ENCODE measurements around the gene AGPAT2.

Gene AGPAT2

GRCh38 chr9:136700304-136700703 is 13.0 kb upstream of the AGPAT2 start:
- no peak for DNase-seq

- no peak for DNase-seq
These were observed 11.5 kb upstream of the AGPAT2 start for GRCh38 chr9:136698635-136699246.

DNA sequence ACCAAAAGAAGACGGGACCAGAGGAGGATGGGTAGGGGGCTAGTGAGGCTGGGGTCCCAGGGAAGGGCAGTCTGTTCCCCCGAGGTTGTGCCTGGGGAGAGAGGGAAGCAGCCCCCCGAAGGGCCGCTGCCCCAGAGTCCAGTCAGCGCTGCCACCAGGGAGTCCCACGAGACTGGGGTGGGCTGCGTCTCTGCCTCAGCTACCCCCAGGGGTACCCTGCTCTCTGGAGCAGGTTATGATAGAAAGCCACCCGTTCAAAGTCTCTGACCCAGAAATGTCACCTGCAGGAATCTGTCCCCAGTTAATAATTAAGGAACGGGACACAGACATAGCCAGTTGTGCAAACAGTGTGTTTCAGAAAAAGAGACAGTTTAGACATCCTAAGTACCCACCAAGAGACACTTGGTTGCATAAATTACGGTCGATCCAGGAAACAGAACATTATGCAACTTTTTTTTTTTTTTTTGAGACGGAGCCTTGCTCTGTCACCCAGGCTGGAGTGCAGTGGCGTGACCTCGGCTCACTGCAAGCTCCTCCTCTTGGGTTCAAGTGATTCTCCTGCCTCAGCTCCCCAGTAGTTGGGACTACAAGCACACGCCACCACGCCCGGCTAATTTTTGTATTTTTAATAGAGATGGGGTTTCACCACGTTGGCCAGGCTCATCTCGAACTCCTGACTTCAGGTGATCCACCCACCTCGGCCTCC is 10.7 kb upstream of the AGPAT2 start:
- no peak for DNase-seq

GRCh38 chr9:136697146-136697820 is 10.0 kb upstream of the AGPAT2 start:
- DNase-seq: no peak

DNA sequence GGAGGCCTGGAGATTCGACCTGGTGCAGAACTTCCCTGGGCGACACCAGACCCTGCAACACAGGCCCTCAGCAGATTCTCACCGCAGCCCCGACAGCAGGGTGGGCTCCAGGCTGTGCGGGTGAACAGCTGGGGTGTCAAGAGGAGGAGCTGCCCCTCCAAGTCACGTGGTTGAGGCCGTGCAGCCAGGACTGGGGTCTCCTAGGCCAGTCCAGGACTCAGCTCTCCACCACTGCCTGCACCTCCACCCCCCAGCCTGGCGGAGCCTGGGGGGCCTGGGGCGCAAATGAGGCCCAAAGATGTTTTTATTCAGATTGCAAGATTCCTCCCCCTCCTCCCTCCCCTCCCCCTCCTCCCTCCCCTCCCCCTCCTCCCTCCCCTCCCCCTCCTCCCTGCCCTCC is 9.2 kb upstream of the AGPAT2 start:
- DNase-seq: no peak

- DNase-seq: no peak
These were observed 8.7 kb upstream of the AGPAT2 start for GRCh38 chr9:136695955-136696354.

DNA sequence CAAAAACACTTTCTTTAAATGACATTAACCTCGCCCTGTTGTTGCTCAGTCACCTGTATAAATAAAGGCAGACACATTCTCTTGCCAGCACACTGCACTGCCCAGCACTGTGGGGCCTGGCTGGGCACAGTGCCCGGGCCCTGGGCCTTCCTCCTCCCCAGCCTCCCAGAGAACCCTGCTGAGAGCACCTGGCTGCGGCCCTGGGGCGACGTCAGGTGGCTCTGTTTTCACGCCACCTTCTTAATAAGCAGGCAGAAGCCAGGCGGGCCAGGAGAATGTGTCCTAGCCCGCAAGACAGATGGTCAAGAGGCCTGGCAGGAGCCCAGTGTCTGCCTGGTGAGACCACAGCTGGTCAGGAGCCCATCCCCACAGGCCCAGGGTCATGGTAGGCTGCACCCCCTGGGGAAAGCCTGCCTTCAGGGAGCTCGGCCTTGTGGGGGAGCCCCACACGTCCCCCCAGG is 8.2 kb upstream of the AGPAT2 start:
- DNase-seq: no peak

DNA sequence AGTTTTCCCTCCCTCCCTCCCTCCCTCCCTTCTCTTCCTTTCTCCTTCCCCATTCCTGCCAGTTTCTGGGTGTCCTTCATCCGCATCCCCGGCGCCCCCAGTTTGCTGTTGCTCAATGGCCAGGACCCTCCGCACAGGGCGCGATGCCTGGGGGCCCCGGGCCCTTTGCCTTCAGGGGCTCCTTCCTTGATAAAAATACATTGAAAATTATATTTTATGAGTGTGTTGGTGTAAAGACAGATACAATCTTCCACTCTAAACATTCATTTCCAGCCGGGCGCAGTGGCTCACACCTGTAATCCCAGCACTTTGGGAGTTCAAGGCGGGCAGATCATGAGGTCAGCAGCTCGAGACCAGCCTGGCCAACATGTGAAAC is 7.6 kb upstream of the AGPAT2 start:
- DNase-seq: no peak

GRCh38 chr9:136694163-136694871 is 7.1 kb upstream of the AGPAT2 start:
- no peak for DNase-seq

GRCh38 chr9:136693490-136694162 is 6.4 kb upstream of the AGPAT2 start:
- DNase-seq: no peak

DNA sequence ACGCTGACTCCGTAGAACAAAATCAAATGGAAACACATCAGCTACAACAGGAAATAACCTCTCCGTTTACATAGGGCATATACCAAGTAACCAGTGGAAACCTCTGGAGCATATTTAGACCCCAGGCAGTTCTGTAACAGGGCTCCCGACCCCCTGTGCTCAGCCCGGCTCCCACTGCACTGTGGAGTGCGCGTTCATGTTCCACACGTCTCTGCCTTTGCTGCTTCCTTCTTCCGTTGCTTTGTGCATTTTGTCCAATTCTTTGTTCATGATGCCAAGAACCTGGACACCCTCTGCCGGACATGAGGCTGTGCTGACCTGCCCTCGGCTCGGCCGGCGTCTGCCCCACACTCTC is 5.9 kb upstream of the AGPAT2 start:
- DNase-seq: no peak

DNA sequence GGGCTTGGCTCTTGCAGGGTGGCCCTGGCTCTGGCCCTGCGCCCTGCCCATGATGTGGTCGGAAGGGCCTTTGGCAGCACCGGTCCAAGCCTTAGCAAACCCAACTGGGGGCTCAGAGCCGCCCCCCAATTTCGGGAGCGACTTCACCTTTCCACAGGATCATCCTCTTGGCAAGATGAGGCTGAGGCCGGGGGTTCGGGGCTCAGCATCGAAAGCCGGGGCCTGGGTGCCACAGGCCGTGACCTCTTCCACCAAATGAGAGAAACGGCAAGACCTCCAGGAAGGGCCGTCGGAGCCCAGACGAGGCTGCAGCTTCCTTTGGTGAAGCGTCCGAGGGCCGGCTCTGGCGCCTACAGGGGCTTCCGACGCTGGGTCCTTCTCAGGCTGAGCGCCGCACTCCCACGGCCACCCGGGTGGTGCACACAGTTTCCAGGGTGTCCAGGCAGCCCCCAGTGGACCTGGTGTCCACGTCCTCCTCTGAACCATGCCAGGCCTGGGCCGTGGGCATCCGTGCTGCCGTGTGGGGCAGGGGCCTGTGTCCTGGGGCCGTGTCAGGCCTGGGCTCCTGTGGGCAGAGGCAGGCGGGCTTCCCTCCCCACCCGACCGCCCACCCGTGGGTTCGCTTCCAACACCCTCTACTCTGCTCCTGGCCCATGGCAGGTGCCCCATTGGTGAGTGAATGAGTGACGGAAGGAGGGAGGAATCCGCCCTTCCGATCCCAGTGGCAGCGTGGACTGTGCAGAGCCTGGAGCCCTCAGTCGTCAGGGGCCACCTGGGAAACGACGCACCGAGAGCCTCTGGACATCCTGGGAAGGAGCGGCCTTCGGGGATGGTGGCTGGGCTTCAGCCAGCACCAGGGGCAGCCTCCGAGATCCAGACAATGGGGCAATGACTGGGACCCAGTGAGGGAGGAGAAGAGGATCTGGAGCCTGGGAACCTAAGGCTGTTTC is 5.2 kb upstream of the AGPAT2 start:
- DNase-seq: no peak

DNA sequence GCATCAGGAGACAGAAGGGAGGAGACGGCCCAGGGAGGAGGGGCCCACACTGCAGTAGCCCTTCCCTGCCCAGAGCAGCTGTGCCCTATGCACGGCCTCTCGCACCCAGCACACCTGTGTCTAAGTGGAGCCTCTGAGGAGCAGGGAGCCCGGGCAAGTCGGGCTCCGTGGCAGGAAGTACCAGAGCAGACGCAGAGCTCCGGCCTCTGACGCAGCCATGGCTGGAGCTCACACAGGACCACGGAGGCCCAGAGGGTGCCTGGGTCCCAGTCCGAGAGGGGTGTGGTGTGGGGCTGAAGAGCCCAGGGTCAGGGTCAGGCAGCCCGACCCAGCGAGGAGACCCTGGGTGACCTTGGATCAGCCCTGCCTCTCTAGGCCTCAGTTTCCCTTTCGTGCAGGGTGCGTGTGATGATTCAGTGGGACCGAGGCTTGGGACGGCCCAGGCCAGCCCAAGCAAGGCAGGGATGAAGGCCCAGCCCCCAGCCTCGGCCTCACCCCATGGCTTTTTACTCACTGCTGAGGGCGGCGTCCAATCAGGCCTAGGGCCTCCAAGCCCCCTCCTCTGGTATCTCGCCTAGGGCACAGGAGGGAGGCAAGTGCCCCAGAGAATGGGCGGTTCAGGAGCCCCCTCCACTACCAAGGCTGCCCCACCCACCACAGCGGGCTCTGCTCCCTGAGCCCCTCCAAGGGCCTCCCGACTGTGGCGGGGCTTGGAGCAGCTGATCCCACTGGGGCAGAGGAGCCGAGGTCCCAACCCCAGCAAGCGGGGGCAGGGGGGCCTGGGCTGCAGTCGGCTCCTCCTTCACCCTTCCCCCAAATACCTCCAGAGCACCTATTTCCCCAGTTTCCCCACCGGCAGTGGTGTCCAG is 4.3 kb upstream of the AGPAT2 start:
- no peak for DNase-seq

DNA sequence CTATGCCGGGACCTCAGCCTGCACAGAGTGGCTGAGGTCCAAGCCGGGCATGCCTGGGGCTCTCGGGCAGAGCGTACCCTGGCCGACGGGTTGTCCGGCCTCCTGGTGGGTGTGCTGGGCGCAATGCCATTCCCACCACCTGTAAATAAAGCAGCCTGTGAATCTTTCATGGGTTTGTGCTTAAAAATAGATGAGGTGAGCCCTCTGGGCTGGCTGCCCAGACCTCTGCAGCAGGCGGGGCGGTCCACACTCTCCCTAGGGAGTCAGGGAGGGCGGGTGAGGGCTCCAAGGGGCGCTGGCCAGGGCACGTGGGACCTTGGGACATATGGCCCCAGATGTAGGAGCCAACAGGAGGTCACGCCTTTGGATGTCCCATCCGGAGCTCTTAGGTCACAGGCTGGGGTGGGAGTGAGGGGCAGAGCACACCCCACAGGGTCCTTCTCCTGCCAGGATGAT is 3.6 kb upstream of the AGPAT2 start:
- no peak for DNase-seq

GRCh38 chr9:136690104-136690805 is 3.0 kb upstream of the AGPAT2 start:
- DNase-seq: no peak

DNA sequence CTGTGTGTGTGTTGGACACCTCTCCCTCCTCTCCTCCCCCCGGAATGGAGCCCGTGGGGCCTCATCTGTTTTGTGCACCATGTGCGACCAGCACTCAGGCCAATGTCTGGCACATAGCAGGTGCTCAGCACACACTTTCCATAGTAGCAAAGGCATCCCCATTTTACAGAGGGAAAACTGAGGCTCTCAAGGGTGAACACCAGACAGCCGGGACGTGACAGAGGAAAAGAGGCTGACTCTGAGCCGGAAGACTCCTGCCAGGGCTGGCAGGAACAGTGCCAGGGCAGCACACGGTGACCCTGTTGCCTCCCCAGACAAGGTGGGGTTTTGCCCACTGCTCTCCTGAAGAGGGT is 1.8 kb upstream of the AGPAT2 start:
- no peak for DNase-seq

DNA sequence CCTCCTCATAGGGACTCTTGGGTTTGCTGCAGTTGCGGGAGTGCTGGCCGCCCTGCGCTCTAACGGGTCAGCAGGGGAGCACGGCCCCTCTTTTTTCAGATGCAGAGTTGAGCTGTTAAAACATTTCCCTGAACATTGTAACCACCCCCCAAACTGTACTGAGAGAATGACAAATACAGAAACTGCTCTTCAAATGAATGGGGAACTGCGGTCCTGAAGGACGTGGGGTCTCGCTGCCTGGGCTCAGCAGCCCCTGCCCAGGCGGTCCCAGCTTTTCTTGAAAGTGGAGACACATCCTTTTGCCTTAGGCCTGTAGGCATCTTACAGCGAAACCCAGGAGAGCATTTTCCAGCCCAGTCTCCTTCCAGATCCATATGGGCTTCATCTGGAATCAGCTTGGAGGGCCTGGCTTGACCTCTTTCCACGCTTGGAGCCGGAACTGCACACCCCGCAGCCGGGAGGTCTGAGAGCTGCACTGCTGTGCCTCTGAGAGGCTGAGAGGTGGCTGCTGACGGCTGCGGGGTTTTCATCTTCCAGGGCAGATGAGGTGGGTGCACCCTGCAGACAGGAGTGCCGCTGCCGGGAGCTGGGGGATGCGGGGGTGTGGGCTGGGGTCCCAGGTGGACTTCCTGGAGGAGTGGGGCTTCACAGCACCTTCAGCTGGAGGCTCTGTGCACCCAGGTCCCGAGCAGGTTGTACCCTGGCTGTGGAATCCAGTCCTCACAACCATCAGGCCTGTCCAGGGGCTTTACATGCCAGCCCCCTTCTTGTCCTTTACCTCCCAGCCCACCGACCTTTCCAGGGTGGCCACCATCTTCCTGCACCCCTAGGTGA is 1.2 kb upstream of the AGPAT2 start:
- no peak for DNase-seq

DNA sequence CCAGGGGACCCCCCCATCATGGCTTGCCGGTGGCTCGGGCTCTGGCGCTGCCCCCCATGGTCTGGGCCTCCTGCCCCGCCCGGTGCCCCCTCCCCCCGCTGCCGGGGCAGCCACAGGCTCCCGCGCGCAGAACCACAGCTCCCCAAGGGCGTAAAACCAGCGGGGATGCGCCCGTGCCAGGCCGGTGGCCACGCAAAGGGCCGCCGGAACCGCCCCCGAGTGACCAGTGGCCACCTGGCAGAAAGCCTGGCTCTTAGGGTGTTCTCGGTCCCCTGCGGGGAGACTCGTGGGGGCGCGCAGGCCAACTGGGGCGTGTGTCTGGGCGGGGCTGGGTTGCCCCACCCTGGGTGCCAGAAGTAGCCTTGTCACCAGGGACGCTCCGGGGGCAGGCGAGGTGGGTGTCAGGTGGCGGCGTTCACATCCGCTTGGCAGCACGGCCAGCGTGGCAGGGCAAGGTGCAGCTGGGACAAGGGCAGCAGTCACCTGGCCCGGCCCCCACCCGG is 515 bp upstream of the AGPAT2 start:
- no peak for DNase-seq

GRCh38 chr9:136686534-136686793 is 793 bp downstream of the AGPAT2 start:
- no peak for DNase-seq

All from NCI-H1694 treated with DMSO at 0.1 percent for 48 hours (cell line).